ENCODE measurements around the gene PRSS27. TPM values are rescaled to one million over a fixed set of nuclear protein-coding genes. Genes with fewer than 3 reads are reported as not detected.
"Not testable (repeated sequence)": the region's sequence is repeated elsewhere in the genome, so short reads cannot be mapped to it uniquely, and the experiment has no call there.

Gene PRSS27
- total and polyA plus RNA-seq, 2 donors (not counting 1 experiment from before 2014, with no cell fraction given) = 2.1 to 2.4 TPM

DNA sequence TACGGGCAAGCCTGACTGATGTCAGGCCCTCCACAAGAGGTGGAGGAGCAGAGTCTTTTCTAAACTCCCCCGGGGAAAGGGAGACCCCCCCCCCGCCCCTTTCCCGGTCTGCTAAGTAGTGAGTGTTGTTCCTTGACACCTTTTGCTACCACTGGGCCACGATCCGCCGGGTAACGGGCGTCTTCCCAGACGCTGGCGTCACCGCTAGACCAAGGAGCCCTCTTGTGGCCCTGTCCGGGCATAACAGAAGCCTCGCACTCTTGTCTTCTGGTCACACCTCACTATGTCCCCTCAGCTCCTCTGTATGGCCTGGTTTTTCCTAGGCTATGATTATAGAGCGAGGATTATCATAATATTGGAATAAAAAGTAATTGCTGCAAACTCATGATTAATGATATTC is 50.0 kb downstream of the PRSS27 start:
- TF ChIP-seq, protein P1, sequence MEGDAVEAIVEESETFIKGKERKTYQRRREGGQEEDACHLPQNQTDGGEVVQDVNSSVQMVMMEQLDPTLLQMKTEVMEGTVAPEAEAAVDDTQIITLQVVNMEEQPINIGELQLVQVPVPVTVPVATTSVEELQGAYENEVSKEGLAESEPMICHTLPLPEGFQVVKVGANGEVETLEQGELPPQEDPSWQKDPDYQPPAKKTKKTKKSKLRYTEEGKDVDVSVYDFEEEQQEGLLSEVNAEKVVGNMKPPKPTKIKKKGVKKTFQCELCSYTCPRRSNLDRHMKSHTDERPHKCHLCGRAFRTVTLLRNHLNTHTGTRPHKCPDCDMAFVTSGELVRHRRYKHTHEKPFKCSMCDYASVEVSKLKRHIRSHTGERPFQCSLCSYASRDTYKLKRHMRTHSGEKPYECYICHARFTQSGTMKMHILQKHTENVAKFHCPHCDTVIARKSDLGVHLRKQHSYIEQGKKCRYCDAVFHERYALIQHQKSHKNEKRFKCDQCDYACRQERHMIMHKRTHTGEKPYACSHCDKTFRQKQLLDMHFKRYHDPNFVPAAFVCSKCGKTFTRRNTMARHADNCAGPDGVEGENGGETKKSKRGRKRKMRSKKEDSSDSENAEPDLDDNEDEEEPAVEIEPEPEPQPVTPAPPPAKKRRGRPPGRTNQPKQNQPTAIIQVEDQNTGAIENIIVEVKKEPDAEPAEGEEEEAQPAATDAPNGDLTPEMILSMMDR (IDR thresholded peaks at IDR 0.05) = peak; percentile 69
- H4K20me1 ChIP-seq (ENCODE audit: control insufficient read depth, insufficient read depth, low read length, poor library complexity, severe bottlenecking); H3K9ac ChIP-seq (ENCODE audit: low read length); ATAC-seq (ENCODE audit: low read depth); H2AFZ ChIP-seq (ENCODE audit: insufficient read depth, low read depth, low read length, poor library complexity, severe bottlenecking); H3K4me2 ChIP-seq (replicated peaks; ENCODE audit: low read depth, low read length, poor library complexity, severe bottlenecking); H3K4me3 ChIP-seq (ENCODE audit: control extremely low read depth in 1 of 5, extremely low read depth in 1 of 5, insufficient read depth in 1 of 5, low read depth in 2 of 5, low read length in 4 of 5); H3K9me3 ChIP-seq (ENCODE audit: control extremely low read depth in 1 of 3, control insufficient read depth in 2 of 3, insufficient read depth in 1 of 3, low read length in 2 of 3); H3K27me3 ChIP-seq (replicated peaks in 1 of 4; ENCODE audit: control extremely low read depth in 1 of 4, control insufficient read depth in 3 of 4, insufficient read depth in 4 of 4, low read length in 3 of 4); H3K9me3 Mint-ChIP-seq (ENCODE audit: insufficient read depth); POLR2A ChIA-PET; H3K27ac ChIP-seq (ENCODE audit: low read length in 2 of 2); H3K27me3 Mint-ChIP-seq: not testable (repeated sequence)
- peaks cover 10 to 27% of the 10 kb centered on the region in 2 donors for H3K4me1 ChIP-seq (ENCODE audit: control insufficient read depth in 2 of 2, insufficient read depth in 2 of 2, low read length in 2 of 2)
- peak overlapping the region; percentile 27 for H3K4me3 Mint-ChIP-seq
- WGBS (ENCODE audit: insufficient coverage) = 100% methylated on average over 1 of the region's 15 CpGs
- DNase-seq = peak; percentile 59
- peaks cover 26% of the 10 kb centered on the region for H3K4me1 Mint-ChIP-seq
- CTCF ChIA-PET = interaction anchor here (1.1 kb wide), 1 partner anchor 13 kb away, joined by 3 read pairs; the partner anchor contains the start of gene KCTD5
- peaks cover 19% of the 10 kb centered on the region for H3K79me2 ChIP-seq (ENCODE audit: control insufficient read depth, insufficient read depth, low read length)
- peak overlapping the region; percentile 69 for H3K27ac Mint-ChIP-seq
- intact Hi-C loops (cut with micrococcal nuclease) = loop anchor here (5.0 kb wide), 2 partner anchors 197 to 212 kb away; partner anchors contain the start of gene FLYWCH2
- peaks cover 0 to 17% of the 10 kb centered on the region in 2 experiments for H3K36me3 ChIP-seq (replicated peaks in 1 of 2; ENCODE audit: control extremely low read depth in 1 of 2, control insufficient read depth in 1 of 2, extremely low read depth in 1 of 2, insufficient read depth in 2 of 2, low read length in 1 of 2)

- H3K9me3 ChIP-seq (ENCODE audit: control extremely low read depth in 1 of 3, control insufficient read depth in 2 of 3, insufficient read depth in 1 of 3, low read length in 2 of 3); intact Hi-C loops (cut with micrococcal nuclease); H3K4me3 Mint-ChIP-seq; H3K4me3 ChIP-seq (ENCODE audit: control extremely low read depth in 1 of 5, extremely low read depth in 1 of 5, insufficient read depth in 1 of 5, low read depth in 2 of 5, low read length in 4 of 5); H3K9ac ChIP-seq (ENCODE audit: low read length); DNase-seq; H3K4me2 ChIP-seq (replicated peaks; ENCODE audit: low read depth, low read length, poor library complexity, severe bottlenecking); ATAC-seq (ENCODE audit: low read depth); H2AFZ ChIP-seq (ENCODE audit: insufficient read depth, low read depth, low read length, poor library complexity, severe bottlenecking); H3K27ac ChIP-seq (ENCODE audit: low read length in 2 of 2); H4K20me1 ChIP-seq (ENCODE audit: control insufficient read depth, insufficient read depth, low read length, poor library complexity, severe bottlenecking); H3K27me3 ChIP-seq (replicated peaks in 1 of 4; ENCODE audit: control extremely low read depth in 1 of 4, control insufficient read depth in 3 of 4, insufficient read depth in 4 of 4, low read length in 3 of 4); H3K9me3 Mint-ChIP-seq (ENCODE audit: insufficient read depth); POLR2A ChIA-PET; H3K27ac Mint-ChIP-seq; H3K27me3 Mint-ChIP-seq: not testable (repeated sequence)
- WGBS (ENCODE audit: insufficient coverage) = 100% methylated on average over 4 of the region's 10 CpGs
- peaks cover 10 to 27% of the 10 kb centered on the region in 2 donors for H3K4me1 ChIP-seq (ENCODE audit: control insufficient read depth in 2 of 2, insufficient read depth in 2 of 2, low read length in 2 of 2)
- H3K79me2 ChIP-seq (ENCODE audit: control insufficient read depth, insufficient read depth, low read length) = peaks cover 16% of the 10 kb centered on the region
- CTCF ChIA-PET = interaction anchor here (1.1 kb wide), 1 partner anchor 13 kb away, joined by 3 read pairs; the partner anchor contains the start of gene KCTD5
- H3K36me3 ChIP-seq (replicated peaks in 1 of 2; ENCODE audit: control extremely low read depth in 1 of 2, control insufficient read depth in 1 of 2, extremely low read depth in 1 of 2, insufficient read depth in 2 of 2, low read length in 1 of 2) = peaks cover 0 to 17% of the 10 kb centered on the region in 2 experiments
- peaks cover 26% of the 10 kb centered on the region for H3K4me1 Mint-ChIP-seq
These were observed 50.4 kb downstream of the PRSS27 start for GRCh38 chr16:2669587-2669986.

DNA sequence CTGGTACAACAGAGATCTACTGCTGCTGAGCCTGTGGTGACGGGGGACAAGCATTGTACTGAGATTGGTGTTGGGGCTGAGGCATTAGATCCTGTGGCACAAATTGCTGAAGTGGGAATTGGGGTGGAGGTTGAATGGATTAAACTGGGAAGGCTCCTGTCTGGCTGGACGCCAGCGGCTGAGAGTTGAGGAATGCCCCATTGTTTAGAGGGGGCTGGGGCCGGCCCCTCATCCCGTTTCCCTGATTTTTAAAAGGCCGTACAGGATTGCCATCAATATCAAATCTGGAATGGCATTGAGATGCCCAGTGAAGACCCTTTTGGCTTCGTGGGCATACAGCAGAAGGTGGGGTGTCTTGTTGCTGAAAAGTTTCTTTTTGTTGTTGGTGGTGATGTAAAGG is 53.4 kb downstream of the PRSS27 start:
- WGBS (ENCODE audit: insufficient coverage) = 96% methylated on average over 7 of the region's 7 CpGs
- CTCF ChIA-PET; H4K20me1 ChIP-seq (ENCODE audit: control insufficient read depth, insufficient read depth, low read length, poor library complexity, severe bottlenecking); H3K9ac ChIP-seq (ENCODE audit: low read length); H3K27ac ChIP-seq (ENCODE audit: low read length in 2 of 2); H3K4me3 ChIP-seq (ENCODE audit: control extremely low read depth in 1 of 5, extremely low read depth in 1 of 5, insufficient read depth in 1 of 5, low read depth in 2 of 5, low read length in 4 of 5); H3K9me3 Mint-ChIP-seq (ENCODE audit: insufficient read depth); H3K27ac Mint-ChIP-seq; H3K4me2 ChIP-seq (replicated peaks; ENCODE audit: low read depth, low read length, poor library complexity, severe bottlenecking); intact Hi-C loops (cut with micrococcal nuclease); H3K9me3 ChIP-seq (ENCODE audit: control extremely low read depth in 1 of 3, control insufficient read depth in 2 of 3, insufficient read depth in 1 of 3, low read length in 2 of 3); ATAC-seq (ENCODE audit: low read depth); POLR2A ChIA-PET; H3K79me2 ChIP-seq (ENCODE audit: control insufficient read depth, insufficient read depth, low read length); H3K27me3 Mint-ChIP-seq; H3K27me3 ChIP-seq (replicated peaks in 1 of 4; ENCODE audit: control extremely low read depth in 1 of 4, control insufficient read depth in 3 of 4, insufficient read depth in 4 of 4, low read length in 3 of 4); H3K4me3 Mint-ChIP-seq; H2AFZ ChIP-seq (ENCODE audit: insufficient read depth, low read depth, low read length, poor library complexity, severe bottlenecking); DNase-seq: not testable (repeated sequence)
- H3K36me3 ChIP-seq (replicated peaks in 1 of 2; ENCODE audit: control extremely low read depth in 1 of 2, control insufficient read depth in 1 of 2, extremely low read depth in 1 of 2, insufficient read depth in 2 of 2, low read length in 1 of 2) = peaks cover 0 to 17% of the 10 kb centered on the region in 2 experiments
- H3K4me1 Mint-ChIP-seq = peaks cover 22% of the 10 kb centered on the region
- H3K4me1 ChIP-seq (ENCODE audit: control insufficient read depth in 2 of 2, insufficient read depth in 2 of 2, low read length in 2 of 2) = peaks cover 2 to 12% of the 10 kb centered on the region in 2 donors

All from B cell (primary cell).